GM21360 (cell line): Measurements from ENCODE around the gene NPY4R2.
"Not testable (repeated sequence)": the region's sequence is repeated elsewhere in the genome, so short reads cannot be mapped to it uniquely, and the experiment has no call there.

ENCODE experiments used
- ATAC-seq: cut with Tn5 transposase; IDR thresholded peaks from one replicate; pipeline ENCODE4 v1.9.1; 2021; ENCODE audit warnings: mild to moderate bottlenecking, moderate library complexity; ENCODE audit not compliant: unreplicated experiment

Gene NPY4R2

DNA sequence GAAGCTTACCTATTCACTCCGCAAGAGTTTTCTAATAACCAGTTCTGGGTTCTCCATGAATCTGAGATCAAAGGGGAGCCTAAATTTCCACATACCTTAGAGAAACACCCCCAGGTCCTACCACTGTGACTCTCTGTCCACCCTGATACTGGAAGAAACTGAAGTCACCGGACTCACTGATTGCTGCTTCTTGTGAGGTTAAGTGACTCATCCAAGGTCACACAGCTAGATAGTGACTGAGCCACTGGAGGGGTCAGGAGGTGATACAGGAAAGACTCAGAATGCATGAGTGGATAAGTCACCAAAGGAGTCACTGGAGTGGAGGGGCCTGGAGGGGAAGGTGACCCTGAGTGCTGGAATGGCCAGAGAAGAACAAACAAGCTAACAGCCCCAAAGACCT is 9.8 kb downstream of the NPY4R2 start:
- not testable (repeated sequence) for ATAC-seq

DNA sequence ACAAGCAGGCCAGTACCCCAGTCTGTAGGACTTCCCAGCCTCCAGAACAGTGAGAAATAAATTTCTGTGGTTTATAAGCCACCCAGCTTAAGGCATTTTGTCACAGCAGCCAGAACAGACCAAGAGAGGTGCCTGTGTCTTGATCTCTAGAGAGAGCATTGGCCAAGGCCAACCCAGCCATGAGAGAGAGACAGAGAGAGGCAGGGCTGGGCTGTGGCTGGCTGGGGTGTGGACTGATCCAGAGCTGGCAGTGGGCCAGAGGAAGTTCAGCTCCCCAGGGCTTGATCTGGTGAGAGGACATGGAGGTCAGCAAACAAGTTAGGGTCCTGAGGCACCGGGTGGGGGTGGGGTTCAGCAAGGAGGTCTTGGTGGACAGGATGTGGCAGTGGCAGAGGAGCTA is 14.4 kb downstream of the NPY4R2 start:
- not testable (repeated sequence) for ATAC-seq

DNA sequence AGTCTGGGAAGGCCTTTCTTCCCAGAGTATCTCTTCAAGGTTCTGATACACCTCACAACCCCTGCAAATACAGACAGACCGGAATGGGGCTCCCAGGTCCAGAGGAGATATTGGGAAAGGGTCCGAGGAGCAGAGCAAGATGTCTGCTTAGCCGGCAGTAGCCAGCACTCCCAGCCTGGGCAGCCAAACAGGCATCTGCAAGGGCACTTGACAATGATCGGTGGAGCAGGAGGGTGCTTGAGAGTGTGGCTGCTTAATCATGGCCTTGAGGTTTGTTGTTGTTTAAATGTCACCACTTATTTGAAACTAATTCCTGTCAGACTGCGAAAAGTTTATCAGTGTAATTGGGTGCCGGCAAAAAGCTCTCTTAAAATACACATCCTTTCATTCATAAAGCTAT is 15.0 kb downstream of the NPY4R2 start:
- not testable (repeated sequence) for ATAC-seq

DNA sequence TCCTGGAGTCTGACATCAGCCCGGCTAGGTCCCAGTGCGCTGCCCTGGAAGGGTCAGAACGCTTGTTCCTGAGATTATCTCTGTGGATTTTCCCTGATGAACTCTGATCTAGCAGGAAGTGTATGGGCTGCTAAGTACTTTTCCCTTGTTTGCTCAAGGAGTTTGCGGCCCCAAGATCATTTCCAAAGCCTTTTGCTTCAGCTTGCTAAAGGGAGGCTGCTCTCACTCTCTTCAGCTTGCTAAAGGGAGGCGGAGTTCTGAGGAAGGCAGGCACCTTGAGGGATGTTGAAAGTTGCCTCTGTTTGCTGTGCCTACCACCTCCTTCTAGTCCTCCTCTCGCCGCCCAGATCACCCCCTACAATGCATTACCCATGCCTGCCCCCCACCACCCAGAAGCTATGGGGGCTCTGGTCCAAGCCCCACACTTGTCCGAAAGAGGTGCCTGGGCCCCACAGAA is 18.3 kb downstream of the NPY4R2 start:
- not testable (repeated sequence) for ATAC-seq

DNA sequence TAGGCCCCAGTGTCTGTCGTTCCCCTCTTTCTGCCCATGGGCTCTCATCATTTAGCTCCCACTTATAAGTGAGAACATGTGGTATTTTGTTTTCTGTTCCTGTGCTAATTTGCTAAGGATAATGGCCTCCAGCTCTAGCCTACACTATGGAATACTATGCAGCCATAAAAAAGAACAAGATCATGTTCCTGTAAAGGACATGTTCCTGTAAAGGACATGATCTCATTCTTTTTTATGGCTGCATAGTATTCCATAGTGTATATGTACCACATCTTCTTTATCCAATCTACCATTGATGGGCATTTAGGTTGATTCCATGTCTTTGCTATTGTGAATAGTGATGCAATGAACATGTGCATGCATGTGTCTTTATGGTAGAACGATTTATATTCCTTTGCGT is 19.2 kb downstream of the NPY4R2 start:
- not testable (repeated sequence) for ATAC-seq

DNA sequence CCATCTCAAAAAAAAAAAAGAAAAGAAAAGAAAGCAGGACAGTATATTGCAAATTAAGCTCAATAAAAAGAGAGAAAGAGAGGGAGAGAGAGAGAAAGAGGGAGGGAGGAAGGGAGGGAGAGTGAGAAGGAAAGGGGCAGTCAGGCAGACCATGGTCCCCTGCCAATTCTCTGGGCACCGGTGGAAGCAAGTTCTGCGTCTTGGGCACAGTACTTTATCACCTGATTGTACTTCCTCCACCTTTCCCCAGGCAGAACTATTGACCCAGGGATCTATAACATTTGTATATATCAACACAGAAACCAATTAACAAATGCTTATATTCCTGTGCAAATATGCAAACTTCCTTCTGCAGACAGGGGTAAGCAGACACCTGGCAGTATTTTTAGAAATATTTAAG is 22.4 kb downstream of the NPY4R2 start:
- ATAC-seq = not testable (repeated sequence)

DNA sequence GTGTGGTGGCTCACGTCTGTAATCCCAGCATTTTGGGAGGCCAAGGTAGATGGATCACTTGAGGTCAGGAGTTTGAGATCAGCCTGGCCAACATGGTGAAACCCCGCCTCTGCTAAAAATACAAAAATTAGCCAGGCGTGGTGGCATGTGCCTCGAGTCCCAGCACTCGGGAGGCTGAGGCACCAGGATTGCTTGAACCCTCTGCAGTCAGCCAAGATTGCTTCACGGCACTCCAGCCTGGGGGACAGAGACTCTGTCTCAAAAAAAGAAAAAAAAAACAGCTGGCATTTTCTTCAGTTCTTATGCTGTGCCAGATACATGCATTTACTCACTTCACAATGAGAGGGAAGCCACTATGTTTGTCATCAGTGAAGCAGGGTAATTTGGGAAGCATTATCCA is 22.9 kb downstream of the NPY4R2 start:
- not testable (repeated sequence) for ATAC-seq

DNA sequence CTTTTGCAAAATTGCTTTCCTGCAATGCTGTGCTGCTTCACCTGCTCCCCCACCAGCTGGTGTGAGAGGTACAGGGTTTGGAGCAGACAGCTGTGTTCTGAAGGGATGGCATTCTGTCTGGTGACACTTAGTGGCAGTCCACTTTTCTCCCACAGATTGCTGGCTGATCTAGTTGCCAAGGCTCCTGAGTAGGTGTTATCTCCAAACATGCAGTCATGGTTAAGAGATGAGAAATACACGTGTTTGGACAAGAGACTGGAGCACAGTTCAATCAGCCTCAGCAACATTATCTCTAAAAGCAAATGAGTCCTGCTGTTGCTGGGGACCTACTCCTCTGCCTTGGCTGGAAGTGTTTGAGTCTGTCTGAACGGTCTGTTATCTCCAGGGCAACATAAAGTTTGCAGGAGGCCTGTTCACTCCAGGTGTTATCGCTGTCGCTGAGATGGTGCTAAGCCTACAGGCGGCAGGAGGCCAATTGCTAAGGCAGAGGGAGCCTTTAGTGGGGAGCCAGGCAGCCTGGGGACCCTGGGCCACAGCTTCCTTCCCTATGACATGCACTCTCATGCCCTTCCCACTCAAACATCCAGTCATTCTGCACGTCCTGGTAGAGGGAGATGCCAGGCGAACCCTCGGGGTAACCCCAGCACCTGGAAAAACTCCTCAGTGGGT is 24.0 kb downstream of the NPY4R2 start:
- ATAC-seq = not testable (repeated sequence)

DNA sequence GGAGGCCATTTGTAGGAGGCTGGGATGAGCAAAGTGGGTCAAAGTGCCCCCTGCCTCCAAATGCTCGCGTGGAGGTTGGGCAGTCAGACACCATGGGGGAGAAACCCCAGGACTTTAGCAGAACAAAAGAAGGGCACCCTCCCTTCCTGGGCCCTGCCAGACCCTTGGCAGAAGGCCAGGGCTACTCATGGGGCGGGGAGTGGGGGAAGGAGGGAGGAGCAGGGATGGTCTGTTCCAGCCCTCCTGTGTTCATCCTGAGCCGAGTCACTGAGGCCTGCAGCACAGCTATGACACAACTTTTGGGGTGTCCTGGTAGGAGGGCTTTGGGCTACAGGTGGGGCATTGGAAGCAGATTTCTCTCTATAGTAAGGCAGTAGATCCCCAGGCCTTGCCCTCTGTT is 24.9 kb downstream of the NPY4R2 start:
- not testable (repeated sequence) for ATAC-seq

DNA sequence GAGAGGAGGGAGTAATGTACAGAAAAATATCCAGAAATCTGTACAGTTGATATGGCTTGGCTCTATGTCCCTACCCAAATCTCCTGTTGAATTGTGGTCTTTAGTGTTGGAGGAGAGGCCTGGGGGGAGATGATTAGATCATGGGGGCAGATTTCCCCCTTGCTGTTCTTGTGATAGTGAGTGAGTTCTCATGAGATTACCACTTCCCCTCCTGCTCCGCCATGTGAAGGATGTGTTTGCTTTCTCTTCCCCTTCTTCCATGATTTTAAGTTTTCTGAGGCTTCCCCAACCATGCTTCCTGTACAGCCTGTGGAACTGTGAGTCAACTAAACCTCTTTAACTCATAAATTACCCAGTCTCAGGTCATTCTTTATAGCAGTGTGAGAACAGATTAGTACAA is 29.0 kb downstream of the NPY4R2 start:
- ATAC-seq = not testable (repeated sequence)

DNA sequence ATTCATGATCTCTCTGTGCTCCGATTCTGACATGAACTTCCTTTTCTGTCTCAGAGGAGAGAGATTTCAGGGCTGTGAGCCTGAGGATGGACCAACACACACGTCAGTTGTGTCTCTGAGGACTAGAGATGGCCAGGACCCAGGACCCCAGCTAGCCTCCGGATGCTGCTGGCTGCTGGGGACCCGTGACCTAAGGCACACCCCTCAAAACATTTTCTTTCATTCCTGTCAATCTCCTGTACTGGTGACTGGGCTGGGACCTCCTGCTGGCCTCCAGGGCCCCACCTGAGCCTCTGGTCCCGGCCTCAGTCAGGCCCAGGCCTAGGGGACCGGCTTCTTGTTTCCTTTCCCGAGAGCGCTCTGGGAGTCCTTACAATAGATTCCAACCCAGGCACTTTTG is 38.7 kb downstream of the NPY4R2 start:
- ATAC-seq = not testable (repeated sequence)

DNA sequence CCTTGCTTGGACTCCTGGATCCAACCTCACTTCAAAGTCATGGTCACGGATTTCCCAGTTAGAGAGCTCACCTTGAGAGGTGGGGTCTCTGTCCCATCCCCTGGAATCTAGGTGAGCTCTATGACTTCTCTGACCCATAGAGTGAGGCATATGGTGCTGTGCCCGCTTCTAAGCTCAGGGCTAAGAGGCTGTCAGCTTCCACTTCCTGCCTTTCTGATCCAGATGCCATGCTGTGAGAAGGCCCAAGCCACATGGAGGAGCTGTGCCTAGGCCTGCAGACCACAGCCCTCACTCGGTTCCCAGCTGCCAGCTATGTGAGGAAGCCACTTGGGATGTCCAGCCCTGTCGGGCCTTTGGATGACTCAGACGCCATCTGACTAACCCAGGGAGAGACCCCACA is 41.2 kb downstream of the NPY4R2 start:
- not testable (repeated sequence) for ATAC-seq

DNA sequence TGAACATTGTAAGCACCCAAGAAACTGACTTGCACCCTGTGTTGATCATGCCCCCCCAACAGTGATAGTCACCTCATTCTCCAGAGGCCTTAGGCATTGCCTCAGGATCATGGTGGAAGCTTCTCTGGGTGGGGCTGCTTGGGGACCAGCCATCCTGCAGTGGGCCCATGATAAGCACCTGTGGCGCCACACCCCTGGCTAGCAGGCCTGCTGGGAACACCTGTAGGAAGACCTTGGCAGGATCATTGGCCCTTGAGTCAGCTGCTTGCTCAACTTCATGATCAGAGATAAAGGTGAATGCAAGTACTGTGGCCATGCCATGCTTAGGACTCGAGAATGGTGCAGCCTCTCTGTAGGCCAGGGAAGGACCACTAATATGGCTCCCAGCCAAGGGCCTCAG is 42.2 kb downstream of the NPY4R2 start:
- not testable (repeated sequence) for ATAC-seq

DNA sequence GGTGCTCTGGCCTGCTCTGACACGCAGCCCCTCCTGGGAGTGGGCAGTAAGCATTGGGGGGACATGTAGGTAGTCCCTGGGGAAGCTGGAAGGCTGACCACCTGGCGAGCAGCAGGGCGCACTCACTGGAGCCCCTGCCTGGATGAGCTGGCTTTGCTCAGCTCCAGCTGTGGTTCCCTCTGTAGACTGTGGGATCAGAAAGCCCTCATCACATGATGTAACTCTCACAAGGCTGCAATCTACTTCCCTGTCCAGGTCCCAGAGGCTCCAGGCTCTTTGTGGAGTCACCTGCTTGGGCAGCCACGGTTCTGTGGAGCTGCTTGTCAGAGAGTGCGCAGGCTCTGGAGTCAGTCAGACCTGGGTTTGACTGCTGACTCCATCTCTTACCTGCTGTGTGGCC is 44.3 kb downstream of the NPY4R2 start:
- not testable (repeated sequence) for ATAC-seq

DNA sequence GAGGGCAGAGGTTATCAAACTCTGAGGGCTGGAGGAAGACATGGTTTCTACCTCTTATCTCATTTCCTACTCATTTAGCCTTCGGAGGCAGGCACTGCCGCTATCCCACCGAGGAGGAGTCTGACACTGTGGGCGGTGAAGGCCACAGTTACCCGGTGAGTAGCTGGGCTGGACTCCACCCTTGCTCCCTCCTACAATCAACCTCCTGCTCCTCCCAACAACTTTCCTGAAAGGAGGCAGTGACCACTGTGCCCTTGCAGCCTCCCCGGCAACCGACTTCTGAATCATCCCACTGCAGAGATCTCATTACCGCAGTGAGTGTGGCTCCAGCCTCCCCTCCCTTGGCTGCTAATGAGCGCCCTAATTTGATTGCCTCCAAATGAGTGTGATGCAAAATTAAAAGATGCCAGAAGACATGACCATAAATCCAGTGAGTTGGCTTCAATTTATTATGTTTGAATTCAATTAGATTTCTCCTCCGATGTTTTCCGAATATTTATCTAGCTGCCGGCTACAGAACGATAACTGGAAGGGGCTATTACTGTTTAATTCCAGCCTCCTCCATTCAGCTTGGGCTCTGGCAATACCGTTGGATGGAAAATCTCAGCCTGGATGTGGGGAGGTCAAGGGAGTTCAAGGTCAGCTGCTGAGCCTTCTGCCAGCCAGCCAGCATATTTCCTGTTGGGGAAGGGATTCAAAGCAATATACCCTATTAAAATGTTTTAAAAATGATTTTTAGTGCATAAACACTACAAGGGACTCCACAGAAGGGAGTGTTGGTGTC is 46.0 kb downstream of the NPY4R2 start:
- not testable (repeated sequence) for ATAC-seq

DNA sequence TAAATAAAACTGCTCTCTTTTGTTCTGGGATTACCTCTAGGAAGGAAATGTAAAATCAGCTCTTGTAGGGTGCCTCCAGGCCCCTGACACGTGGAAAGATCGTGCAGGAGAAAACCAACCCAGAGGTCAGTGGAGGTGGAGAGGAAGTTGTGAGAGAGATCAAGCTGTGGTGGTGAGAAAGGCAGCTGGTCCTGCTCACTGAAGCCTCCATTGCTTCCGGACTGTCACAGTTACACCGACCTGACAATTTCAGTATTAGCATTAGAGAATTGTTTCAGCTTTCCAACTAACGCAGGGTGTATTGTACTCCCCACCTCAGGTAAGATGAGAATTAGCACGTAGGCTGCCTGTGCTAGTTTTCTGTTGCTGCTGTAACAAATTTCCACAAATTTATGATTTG is 50.5 kb downstream of the NPY4R2 start:
- ATAC-seq = not testable (repeated sequence)

DNA sequence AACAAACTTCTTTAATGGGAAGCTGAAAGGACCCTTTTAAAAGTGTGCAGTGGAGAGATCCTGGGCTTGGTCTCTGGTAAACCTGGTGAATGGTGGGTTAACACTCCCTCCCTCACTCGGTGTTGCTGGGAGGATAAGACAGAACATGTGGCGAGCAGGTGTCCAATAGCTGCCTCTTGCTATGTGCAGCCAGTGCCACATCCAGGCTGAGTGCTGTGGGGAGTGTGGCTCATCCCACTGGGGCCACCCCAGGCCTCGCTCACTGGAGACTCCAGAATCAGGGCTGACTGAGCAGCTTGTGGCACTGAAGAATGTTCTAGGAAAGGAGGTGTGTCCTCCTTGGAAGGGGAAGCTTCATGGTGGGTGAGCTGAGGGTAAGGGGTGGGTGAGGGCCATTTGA is 51.6 kb downstream of the NPY4R2 start:
- ATAC-seq = not testable (repeated sequence)

DNA sequence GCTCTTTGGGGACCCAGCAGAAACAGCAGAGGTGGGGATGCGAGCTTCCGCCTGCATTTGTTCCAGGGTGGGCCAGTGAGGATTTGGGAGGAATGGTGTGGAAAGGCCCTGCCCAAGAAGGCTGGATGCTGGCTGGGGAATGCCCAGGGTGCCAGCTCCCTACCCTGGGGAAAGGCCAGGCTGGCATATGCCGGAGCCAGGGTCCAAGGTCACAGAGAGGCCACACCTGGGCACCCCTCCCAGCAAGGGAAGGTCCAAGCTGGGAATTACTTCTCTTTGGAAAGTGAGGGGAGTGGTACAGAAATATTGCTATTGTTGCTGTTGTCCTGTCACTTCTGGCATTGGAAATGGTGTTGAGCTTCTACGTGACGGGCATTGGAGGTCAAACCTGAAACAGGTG is 53.1 kb downstream of the NPY4R2 start:
- not testable (repeated sequence) for ATAC-seq

DNA sequence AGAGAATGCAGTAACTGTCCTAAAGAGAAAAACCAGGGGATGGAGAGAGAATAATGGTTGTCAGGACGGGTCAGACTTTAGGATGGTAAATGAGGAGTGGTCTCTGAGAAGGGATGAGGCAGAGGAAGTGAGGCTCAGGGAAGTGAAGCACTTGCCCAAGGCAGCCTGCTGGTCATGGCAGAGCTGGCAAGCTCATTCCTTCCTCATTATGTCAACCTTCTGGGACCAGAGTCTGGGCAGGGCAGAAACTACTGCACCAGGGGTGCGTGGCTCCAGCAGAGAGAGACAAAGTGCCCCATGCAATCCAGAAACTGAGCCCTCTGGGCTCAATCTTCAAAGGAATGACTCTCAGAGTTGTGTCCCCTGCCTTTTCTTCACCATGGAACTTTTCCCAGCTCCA is 53.6 kb downstream of the NPY4R2 start:
- ATAC-seq = not testable (repeated sequence)
